Neutrophil (primary cell): Measurements from ENCODE around the gene LONP2.

Source experiments
- H3K27ac ChIP-seq: fragments of 200-600 bp; sonication (generic); 2 replicates; pipeline ENCODE4 v1.5.1; 2016; ENCODE audit warnings: mild to moderate bottlenecking, moderate library complexity
- H3K27me3 ChIP-seq: fragments of 200-600 bp; sonication (generic); 2 replicates; pipeline ENCODE4 v1.6.0; 2016; ENCODE audit warnings: mild to moderate bottlenecking
- H3K36me3 ChIP-seq: fragments of 200-600 bp; sonication (generic); 2 replicates; pipeline ENCODE4 v1.5.1; 2017
- H3K4me1 ChIP-seq, 2 experiments: fragments of 200-600 bp in 1 of 2; sonication (generic) in 1 of 2; 1 replicate in 1 of 2; 2 replicates in 1 of 2; pipeline versions ENCODE4 v1.5.1 to v1.6.1; 2013 to 2016; ENCODE audit warnings: low read depth in 1 of 2, low read length in 1 of 2, mild to moderate bottlenecking in 1 of 2, moderate library complexity in 1 of 2; ENCODE audit not compliant: control insufficient read depth in 1 of 2, insufficient read depth in 1 of 2
- H3K4me3 ChIP-seq, 2 experiments: fragments of 200-600 bp in 1 of 2; sonication (generic) in 1 of 2; 1 replicate in 1 of 2; 2 replicates in 1 of 2; pipeline ENCODE4 v1.5.1; 2013 to 2016; ENCODE audit warnings: low read depth in 1 of 2, low read length in 1 of 2, mild to moderate bottlenecking in 1 of 2, moderate library complexity in 1 of 2
- H3K9me3 ChIP-seq: fragments of 200-600 bp; sonication (generic); 2 replicates; pipeline ENCODE4 v1.5.1; 2016
- CTCF ChIP-seq: fragments of 200-600 bp; sonication (generic); IDR thresholded peaks from 2 replicates; pipeline ENCODE4 v1.5.1; 2016; ENCODE audit warnings: antibody characterized with exemption

Gene LONP2

GRCh38 chr16:48252013-48252412 lies 7.9 kb downstream of the LONP2 start:
- peaks cover 37% of the 10 kb centered on the region for H3K36me3 ChIP-seq
- H3K9me3 ChIP-seq, result no peaks in the 10 kb centered on the region
- no peaks in the 10 kb centered on the region for H3K27me3 ChIP-seq
- H3K4me3 ChIP-seq, result no peak overlapping the region
- TF ChIP-seq CTCF, result no peak
- H3K4me1 ChIP-seq, result no peaks in the 10 kb centered on the region
- H3K27ac ChIP-seq, result no peak overlapping the region

GRCh38 chr16:48256579-48257177 lies 12.6 kb downstream of the LONP2 start:
- no peaks in the 10 kb centered on the region for H3K9me3 ChIP-seq
- H3K27ac ChIP-seq, result no peak overlapping the region
- no peak overlapping the region for H3K4me3 ChIP-seq
- TF ChIP-seq CTCF, result no peak
- H3K27me3 ChIP-seq, result no peaks in the 10 kb centered on the region
- H3K36me3 ChIP-seq, result peaks cover 72% of the 10 kb centered on the region
- no peaks in the 10 kb centered on the region for H3K4me1 ChIP-seq

DNA sequence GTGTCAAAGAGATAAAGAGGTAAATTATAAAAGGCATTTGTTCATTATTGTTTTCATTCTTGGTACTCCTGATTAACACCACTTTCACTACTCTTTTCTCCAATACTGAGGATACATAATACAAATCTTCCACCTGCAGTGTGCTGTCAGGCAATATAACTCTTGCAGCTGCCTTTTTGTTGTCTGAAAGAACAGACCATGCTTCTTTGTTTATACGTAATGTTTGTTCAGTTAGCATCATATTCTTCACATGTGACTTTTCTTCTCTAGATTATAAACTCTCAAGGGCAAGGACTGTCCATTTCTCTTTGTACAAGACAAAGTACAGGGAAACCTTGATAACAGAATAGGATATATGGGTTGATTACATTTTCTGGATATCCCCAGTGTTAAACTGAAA lies 17.5 kb downstream of the LONP2 start:
- H3K4me3 ChIP-seq, result no peak overlapping the region
- H3K27me3 ChIP-seq, result no peaks in the 10 kb centered on the region
- peaks cover 73% of the 10 kb centered on the region for H3K36me3 ChIP-seq
- H3K9me3 ChIP-seq, result no peaks in the 10 kb centered on the region
- H3K27ac ChIP-seq, result no peak overlapping the region
- TF ChIP-seq CTCF, result no peak
- H3K4me1 ChIP-seq, result no peaks in the 10 kb centered on the region

DNA sequence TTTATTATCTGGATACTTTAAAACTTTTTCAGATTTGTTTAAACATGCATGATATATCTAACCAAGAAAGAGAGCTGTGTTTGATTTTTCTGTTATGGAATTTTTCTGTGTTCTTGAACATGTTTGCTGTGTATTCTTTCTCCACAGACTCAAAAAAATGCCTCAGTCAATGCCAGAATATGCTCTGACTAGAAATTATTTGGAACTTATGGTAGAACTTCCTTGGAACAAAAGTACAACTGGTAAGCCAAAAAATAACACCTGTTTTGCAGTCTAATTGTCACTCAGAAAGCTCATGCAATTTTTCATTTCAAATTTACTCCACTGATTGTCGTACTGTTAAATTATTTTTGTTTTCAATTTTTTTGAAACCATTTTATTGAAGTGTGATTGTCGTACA lies 18.5 kb downstream of the LONP2 start:
- Histone ChIP-seq H3K9me3 (no peaks in the 10 kb centered on the region), H3K4me1 (no peaks in the 10 kb centered on the region), H3K36me3 (peaks cover 74% of the 10 kb centered on the region), H3K27me3 (no peaks in the 10 kb centered on the region), H3K4me3 (no peak overlapping the region), H3K27ac (no peak overlapping the region)
- TF ChIP-seq CTCF, result no peak

GRCh38 chr16:48269011-48269410 lies 24.9 kb downstream of the LONP2 start:
- H3K27ac ChIP-seq, result no peak overlapping the region
- TF ChIP-seq CTCF, result no peak

DNA sequence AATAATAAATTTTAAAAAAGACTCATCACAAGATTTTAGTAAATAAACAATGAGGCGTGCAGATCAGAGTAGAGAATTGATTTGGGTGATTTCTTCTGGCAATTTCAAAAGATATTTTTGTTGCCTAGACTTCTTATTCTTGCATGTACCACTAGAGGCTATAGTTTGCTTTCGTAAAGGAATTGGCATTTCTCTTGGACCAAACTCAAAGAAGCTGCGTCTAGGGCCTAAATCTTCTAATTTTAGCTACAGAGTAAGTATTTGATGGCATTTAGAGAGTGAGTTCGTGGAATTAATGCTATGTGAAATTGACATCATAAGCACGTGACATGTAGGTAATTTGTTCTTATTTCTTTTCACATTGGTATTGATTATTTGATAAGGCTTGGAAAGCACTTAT lies 27.6 kb downstream of the LONP2 start:
- Histone ChIP-seq H3K36me3 (peaks cover 43% of the 10 kb centered on the region), H3K27me3 (no peaks in the 10 kb centered on the region), H3K27ac (no peak overlapping the region), H3K4me1 (no peaks in the 10 kb centered on the region), H3K4me3 (no peak overlapping the region), H3K9me3 (no peaks in the 10 kb centered on the region)
- TF ChIP-seq CTCF, result no peak

More at GRCh38 chr16:48269011-48269410, 24.9 kb downstream of the LONP2 start:
- Histone ChIP-seq H3K4me3 (no peak overlapping the region), H3K4me1 (no peaks in the 10 kb centered on the region), H3K27me3 (no peaks in the 10 kb centered on the region), H3K9me3 (no peaks in the 10 kb centered on the region), H3K36me3 (peaks cover 53% of the 10 kb centered on the region)
